ENCODE measurements around the gene PSAP. TPM values are rescaled to one million over a fixed set of nuclear protein-coding genes. Genes with fewer than 3 reads are reported as not detected.

Gene PSAP
- total RNA-seq, 6 experiments from 2014 or later = 520 to 743 (median 570) TPM

DNA sequence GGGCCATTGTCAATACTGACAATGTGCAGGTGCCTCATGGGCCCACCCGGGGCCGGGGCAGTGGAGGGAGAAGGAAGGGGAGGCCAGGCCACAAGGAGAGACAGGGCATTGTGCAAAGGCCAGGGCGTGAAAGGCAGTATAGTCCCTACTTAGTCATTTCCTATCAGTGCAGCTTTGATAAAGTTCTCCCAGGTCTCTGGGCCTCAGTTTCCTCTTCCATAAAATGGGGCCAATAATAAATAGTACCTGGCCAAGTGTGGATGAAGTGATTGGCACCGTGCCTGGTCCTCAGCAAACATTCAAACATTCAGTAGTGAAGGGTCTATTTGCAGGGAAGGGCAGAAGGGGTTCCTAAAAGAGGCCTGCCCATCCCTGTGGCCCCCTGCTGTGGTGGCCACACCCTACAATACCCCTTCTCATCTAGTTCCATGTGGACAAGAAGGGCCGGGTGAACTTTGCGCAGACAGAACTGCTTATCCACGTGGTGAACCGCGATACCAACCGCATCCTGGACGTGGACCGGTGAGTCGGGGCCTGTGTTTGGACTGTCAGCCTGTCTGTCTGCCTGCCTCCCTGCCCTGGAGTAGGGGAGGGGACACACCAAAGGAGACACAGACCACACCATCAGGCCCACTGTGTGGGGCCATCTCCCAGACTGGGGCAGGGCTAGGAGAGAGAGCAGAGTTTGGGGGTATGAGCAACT, 40.9 kb downstream of the PSAP start:
- no peaks in the 10 kb centered on the region for H3K27me3 ChIP-seq
- ATAC-seq = no peak
- DNase-seq = peak in 1 of 3 donors; percentile 47
- WGBS (ENCODE audit: insufficient coverage, low coverage, low lambda C conversion rate, missing lambda C conversion rate) = 79% methylated on average over 3 of the region's 13 CpGs
- no peak for TF ChIP-seq POLR2A (IDR thresholded peaks at IDR 0.05)
- TF ChIP-seq, protein P1, sequence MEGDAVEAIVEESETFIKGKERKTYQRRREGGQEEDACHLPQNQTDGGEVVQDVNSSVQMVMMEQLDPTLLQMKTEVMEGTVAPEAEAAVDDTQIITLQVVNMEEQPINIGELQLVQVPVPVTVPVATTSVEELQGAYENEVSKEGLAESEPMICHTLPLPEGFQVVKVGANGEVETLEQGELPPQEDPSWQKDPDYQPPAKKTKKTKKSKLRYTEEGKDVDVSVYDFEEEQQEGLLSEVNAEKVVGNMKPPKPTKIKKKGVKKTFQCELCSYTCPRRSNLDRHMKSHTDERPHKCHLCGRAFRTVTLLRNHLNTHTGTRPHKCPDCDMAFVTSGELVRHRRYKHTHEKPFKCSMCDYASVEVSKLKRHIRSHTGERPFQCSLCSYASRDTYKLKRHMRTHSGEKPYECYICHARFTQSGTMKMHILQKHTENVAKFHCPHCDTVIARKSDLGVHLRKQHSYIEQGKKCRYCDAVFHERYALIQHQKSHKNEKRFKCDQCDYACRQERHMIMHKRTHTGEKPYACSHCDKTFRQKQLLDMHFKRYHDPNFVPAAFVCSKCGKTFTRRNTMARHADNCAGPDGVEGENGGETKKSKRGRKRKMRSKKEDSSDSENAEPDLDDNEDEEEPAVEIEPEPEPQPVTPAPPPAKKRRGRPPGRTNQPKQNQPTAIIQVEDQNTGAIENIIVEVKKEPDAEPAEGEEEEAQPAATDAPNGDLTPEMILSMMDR (IDR thresholded peaks at IDR 0.05) = no peak
- intact Hi-C loops (cut with DNase I) = loop anchor here (10.0 kb wide), 4 partner anchors 85 to 505 kb away; partner anchors contain the start of genes CDH23 (in 1 of the 2) and SLC29A3 (in 1 of the 2)
- no peak overlapping the region for H3K4me3 ChIP-seq
- H3K4me1 ChIP-seq = no peaks in the 10 kb centered on the region
- H3K36me3 ChIP-seq = peaks cover 0 to 2% (median under 1%) of the 10 kb centered on the region in 4 donors
- H3K27ac ChIP-seq = no peak overlapping the region
- H3K9me3 ChIP-seq = no peaks in the 10 kb centered on the region

DNA sequence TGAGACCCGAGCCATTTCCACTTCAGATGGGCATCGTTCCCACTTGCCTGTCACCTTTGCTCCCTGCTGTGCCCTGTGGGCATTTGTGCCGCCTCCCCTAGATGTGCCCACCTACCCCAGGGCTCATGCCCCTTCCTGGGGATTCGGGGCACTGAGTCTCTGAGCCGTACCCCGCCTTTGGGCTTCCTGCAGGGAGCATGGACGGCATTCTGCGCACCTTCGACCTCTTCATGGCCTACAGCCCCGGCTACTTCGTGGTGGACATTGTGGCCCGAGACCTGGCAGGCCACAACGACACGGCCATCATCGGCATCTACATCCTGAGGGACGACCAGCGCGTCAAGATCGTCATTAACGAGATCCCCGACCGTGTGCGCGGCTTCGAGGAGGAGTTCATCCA, 41.4 kb downstream of the PSAP start:
- Histone ChIP-seq H3K27ac (no peak overlapping the region), H3K36me3 (no peaks in the 10 kb centered on the region), H3K9me3 (no peaks in the 10 kb centered on the region), H3K4me1 (no peaks in the 10 kb centered on the region), H3K4me3 (no peak overlapping the region), H3K27me3 (no peaks in the 10 kb centered on the region)
- 85% methylated on average over 9 of the region's 25 CpGs for WGBS (ENCODE audit: insufficient coverage, low coverage, low lambda C conversion rate, missing lambda C conversion rate)
- DNase-seq (no peak), ATAC-seq (no peak)
- intact Hi-C loops (cut with DNase I) = loop anchor here (10.0 kb wide), 4 partner anchors 85 to 505 kb away; partner anchors contain the start of genes CDH23 (in 1 of the 2) and SLC29A3 (in 1 of the 2)
- TF ChIP-seq, protein P1 (IDR thresholded peaks at IDR 0.05) = no peak
- TF ChIP-seq POLR2A (IDR thresholded peaks at IDR 0.05) = no peak

DNA sequence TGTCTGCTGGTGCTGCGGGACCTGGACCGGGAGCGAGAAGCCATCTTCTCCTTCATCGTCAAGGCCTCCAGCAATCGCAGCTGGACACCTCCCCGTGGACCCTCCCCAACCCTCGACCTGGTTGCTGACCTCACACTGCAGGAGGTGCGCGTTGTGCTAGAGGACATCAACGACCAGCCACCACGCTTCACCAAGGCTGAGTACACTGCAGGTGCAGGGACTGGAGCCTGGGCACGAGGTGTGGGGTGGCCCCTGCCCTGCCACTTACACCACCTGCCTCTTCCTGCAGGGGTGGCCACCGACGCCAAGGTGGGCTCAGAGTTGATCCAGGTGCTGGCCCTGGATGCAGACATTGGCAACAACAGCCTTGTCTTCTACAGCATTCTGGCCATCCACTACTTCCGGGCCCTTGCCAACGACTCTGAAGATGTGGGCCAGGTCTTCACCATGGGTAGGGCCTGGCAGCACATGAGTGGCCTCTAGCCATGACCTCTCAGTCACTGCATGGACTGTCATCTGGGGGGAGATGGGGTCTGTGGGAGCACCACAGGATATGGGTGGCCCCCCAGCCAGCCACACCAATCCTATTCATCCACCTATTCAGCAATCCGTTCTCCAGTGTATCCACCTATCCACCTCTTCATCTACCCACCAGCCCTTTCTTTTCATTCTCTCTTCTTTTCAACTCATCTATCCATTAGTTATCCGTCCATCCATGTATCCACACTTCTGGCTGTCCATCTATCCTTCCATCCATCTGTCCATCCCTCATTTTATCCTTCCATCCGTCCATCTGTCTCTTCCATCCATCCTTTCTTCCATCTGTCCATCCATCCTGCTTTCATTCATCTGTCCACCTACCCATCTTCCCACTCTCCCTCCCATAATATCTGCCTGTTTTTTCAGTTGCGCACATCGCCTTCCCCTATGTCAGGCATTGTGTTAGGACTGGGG, 43.2 kb downstream of the PSAP start:
- H3K4me3 ChIP-seq = no peak overlapping the region
- intact Hi-C loops (cut with DNase I) = no loop called here
- no peaks in the 10 kb centered on the region for H3K36me3 ChIP-seq
- no peaks in the 10 kb centered on the region for H3K27me3 ChIP-seq
- TF ChIP-seq, protein P1 (IDR thresholded peaks at IDR 0.05) = no peak
- no peak for TF ChIP-seq POLR2A (IDR thresholded peaks at IDR 0.05)
- 84% methylated on average over 11 of the region's 21 CpGs for WGBS (ENCODE audit: insufficient coverage, low coverage, low lambda C conversion rate, missing lambda C conversion rate)
- no peaks in the 10 kb centered on the region for H3K9me3 ChIP-seq
- no peak overlapping the region for H3K27ac ChIP-seq
- DNase-seq (no peak), ATAC-seq (no peak)
- no peaks in the 10 kb centered on the region for H3K4me1 ChIP-seq

DNA sequence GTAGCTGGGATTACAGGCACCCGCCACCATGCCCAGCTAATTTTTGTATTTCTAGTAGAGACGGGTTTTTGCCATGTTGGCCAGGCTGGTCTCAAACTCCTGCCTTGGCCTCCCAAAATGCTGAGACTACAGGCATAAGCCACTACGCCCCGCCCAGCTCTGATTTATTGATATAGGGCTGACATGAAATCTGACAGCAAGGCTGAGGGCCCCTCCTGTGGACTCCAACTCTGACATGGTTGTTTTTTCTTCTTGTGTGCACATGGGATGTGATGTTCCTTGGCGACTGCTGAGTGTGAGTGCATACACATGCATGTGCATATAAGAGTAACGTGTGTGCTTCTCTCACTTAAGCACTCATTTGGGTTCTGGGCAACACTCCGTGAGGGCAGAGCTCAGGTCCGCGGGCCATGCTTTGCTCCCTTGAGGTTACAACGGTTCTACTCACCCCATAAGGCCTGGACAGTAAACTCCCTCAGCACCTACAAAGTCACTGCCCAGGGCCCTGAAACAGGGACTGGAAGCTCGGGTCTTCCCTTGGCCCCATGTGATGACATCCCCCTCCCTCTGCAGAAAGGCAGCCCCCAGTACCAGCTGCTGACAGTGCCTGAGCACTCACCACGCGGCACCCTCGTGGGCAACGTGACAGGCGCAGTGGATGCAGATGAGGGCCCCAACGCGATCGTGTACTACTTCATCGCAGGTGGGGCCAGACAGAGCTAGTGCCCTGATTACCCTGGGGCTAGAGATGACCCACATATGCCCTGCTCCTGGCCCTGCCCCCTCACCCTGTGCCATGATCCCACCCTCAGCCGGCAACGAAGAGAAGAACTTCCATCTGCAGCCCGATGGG, 44.1 kb downstream of the PSAP start:
- no peak for TF ChIP-seq POLR2A (IDR thresholded peaks at IDR 0.05)
- TF ChIP-seq, protein P1 (IDR thresholded peaks at IDR 0.05) = no peak
- Histone ChIP-seq H3K27me3 (no peaks in the 10 kb centered on the region), H3K27ac (no peak overlapping the region), H3K9me3 (no peaks in the 10 kb centered on the region), H3K4me3 (no peak overlapping the region), H3K36me3 (no peaks in the 10 kb centered on the region), H3K4me1 (no peaks in the 10 kb centered on the region)
- 94% methylated on average over 8 of the region's 23 CpGs for WGBS (ENCODE audit: insufficient coverage, low coverage, low lambda C conversion rate, missing lambda C conversion rate)
- DNase-seq (no peak), ATAC-seq (no peak)
- intact Hi-C loops (cut with DNase I) = no loop called here

All from right lobe of liver (tissue), 6 donors.